ENCODE measurements around the gene TMEM218.
A peak's percentile ranks its signal among the peaks of the same experiment; 100 is the strongest.

TMEM218 gene

GRCh38 chr11:125079151-125079877 is 32.1 kb downstream of the TMEM218 start:
- Histone ChIP-seq H3K4me2 (ENCODE audit: low read length) (no peak overlapping the region), H3K18ac (ENCODE audit: low read length) (no peak overlapping the region), H4K91ac (ENCODE audit: low read depth, low read length) (no peak overlapping the region), H3K23ac (ENCODE audit: low read length) (no peak overlapping the region), H2AFZ (ENCODE audit: insufficient read depth, low read length, poor library complexity) (no peak overlapping the region), H3K79me1 (ENCODE audit: low read length) (no peaks in the 10 kb centered on the region), H3K9ac (ENCODE audit: low read length) (no peak overlapping the region), H2AK5ac (ENCODE audit: low read length) (no peak overlapping the region), H3K14ac (ENCODE audit: low read length) (no peak overlapping the region), H3K4me3 (ENCODE audit: low read depth, low read length) (no peak overlapping the region), H3K27me3 (ENCODE audit: insufficient read depth, low read length) (no peaks in the 10 kb centered on the region), H3K36me3 (ENCODE audit: control insufficient read depth in 1 of 2, insufficient read depth in 2 of 2, low read length in 2 of 2) (no peaks in the 10 kb centered on the region), H3K4ac (ENCODE audit: low read depth, low read length) (no peak overlapping the region), H3K4me1 (ENCODE audit: control insufficient read depth in 1 of 2, insufficient read depth in 2 of 2, low read length in 2 of 2) (peaks cover 6 to 8% of the 10 kb centered on the region in 2 experiments), H2BK120ac (ENCODE audit: insufficient read depth, low read length, poor library complexity) (no peak overlapping the region), H3K27ac (ENCODE audit: low read depth, low read length) (no peak overlapping the region), H2BK5ac (ENCODE audit: low read depth, low read length, poor library complexity) (no peak overlapping the region), H4K12ac (ENCODE audit: low read depth, low read length) (no peak overlapping the region), H3K9me3 (ENCODE audit: insufficient read depth, low read depth, low read length) (no peaks in the 10 kb centered on the region), H3K79me2 (ENCODE audit: control insufficient read depth, insufficient read depth, low read length, poor library complexity) (no peaks in the 10 kb centered on the region), H4K8ac (ENCODE audit: low read depth, low read length) (no peak overlapping the region), H2BK12ac (ENCODE audit: low read length) (no peak overlapping the region)
- DNase-seq, result no peak
- no CpG with 5 or more reads among the region's 18 CpGs for WGBS (ENCODE audit: extremely low coverage, insufficient coverage, insufficient read length)

GRCh38 chr11:125078516-125079140 is 32.8 kb downstream of the TMEM218 start:
- no peaks in the 10 kb centered on the region for H3K27me3 ChIP-seq (ENCODE audit: insufficient read depth, low read length)
- no peak overlapping the region for H4K8ac ChIP-seq (ENCODE audit: low read depth, low read length)
- WGBS (ENCODE audit: extremely low coverage, insufficient coverage, insufficient read length), result no CpG with 5 or more reads among the region's 14 CpGs
- H2BK5ac ChIP-seq (ENCODE audit: low read depth, low read length, poor library complexity), result no peak overlapping the region
- H3K23ac ChIP-seq (ENCODE audit: low read length), result no peak overlapping the region
- H4K12ac ChIP-seq (ENCODE audit: low read depth, low read length), result no peak overlapping the region
- H3K9me3 ChIP-seq (ENCODE audit: insufficient read depth, low read depth, low read length), result no peaks in the 10 kb centered on the region
- no peak overlapping the region for H2AFZ ChIP-seq (ENCODE audit: insufficient read depth, low read length, poor library complexity)
- no peak overlapping the region for H2BK120ac ChIP-seq (ENCODE audit: insufficient read depth, low read length, poor library complexity)
- no peak overlapping the region for H3K4ac ChIP-seq (ENCODE audit: low read depth, low read length)
- DNase-seq, result peak in 1 of 2 donors; percentile 17
- H3K36me3 ChIP-seq (ENCODE audit: control insufficient read depth in 1 of 2, insufficient read depth in 2 of 2, low read length in 2 of 2), result no peaks in the 10 kb centered on the region
- H3K79me2 ChIP-seq (ENCODE audit: control insufficient read depth, insufficient read depth, low read length, poor library complexity), result no peaks in the 10 kb centered on the region
- peaks cover 6 to 8% of the 10 kb centered on the region in 2 experiments for H3K4me1 ChIP-seq (ENCODE audit: control insufficient read depth in 1 of 2, insufficient read depth in 2 of 2, low read length in 2 of 2)
- no peak overlapping the region for H3K4me2 ChIP-seq (ENCODE audit: low read length)
- no peak overlapping the region for H3K14ac ChIP-seq (ENCODE audit: low read length)
- no peak overlapping the region for H2AK5ac ChIP-seq (ENCODE audit: low read length)
- no peak overlapping the region for H4K91ac ChIP-seq (ENCODE audit: low read depth, low read length)
- H3K18ac ChIP-seq (ENCODE audit: low read length), result no peak overlapping the region
- no peak overlapping the region for H2BK12ac ChIP-seq (ENCODE audit: low read length)
- no peak overlapping the region for H3K9ac ChIP-seq (ENCODE audit: low read length)
- H3K79me1 ChIP-seq (ENCODE audit: low read length), result no peaks in the 10 kb centered on the region
- no peak overlapping the region for H3K4me3 ChIP-seq (ENCODE audit: low read depth, low read length)
- H3K27ac ChIP-seq (ENCODE audit: low read depth, low read length), result no peak overlapping the region

DNA sequence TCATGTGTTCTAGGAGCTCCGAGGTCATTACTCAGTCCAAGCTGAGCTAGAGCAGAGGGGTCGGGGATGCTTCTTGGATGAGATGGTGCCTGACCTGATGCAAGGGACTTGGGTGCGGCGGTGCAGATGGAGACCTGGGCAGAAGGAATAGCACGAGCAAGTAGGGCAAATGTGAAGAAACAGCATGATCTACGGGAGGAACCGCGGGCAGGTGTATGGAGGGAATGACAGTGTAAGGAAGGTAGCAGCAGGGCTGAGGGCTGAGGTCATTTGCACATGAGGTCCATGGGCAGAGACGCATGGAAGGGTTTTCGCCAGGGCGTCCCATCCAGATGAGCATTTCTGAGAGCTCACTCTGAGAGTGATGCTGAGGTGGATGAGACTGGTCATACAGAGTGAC is 33.4 kb downstream of the TMEM218 start:
- no CpG with 5 or more reads among the region's 11 CpGs for WGBS (ENCODE audit: extremely low coverage, insufficient coverage, insufficient read length)
- no peak overlapping the region for H4K8ac ChIP-seq (ENCODE audit: low read depth, low read length)
- no peak overlapping the region for H3K4ac ChIP-seq (ENCODE audit: low read depth, low read length)
- no peak overlapping the region for H3K4me2 ChIP-seq (ENCODE audit: low read length)
- no peaks in the 10 kb centered on the region for H3K36me3 ChIP-seq (ENCODE audit: control insufficient read depth in 1 of 2, insufficient read depth in 2 of 2, low read length in 2 of 2)
- H2BK120ac ChIP-seq (ENCODE audit: insufficient read depth, low read length, poor library complexity), result no peak overlapping the region
- no peak overlapping the region for H2AFZ ChIP-seq (ENCODE audit: insufficient read depth, low read length, poor library complexity)
- H3K9ac ChIP-seq (ENCODE audit: low read length), result no peak overlapping the region
- H3K23ac ChIP-seq (ENCODE audit: low read length), result no peak overlapping the region
- DNase-seq, result no peak
- H4K91ac ChIP-seq (ENCODE audit: low read depth, low read length), result no peak overlapping the region
- H3K14ac ChIP-seq (ENCODE audit: low read length), result no peak overlapping the region
- H3K18ac ChIP-seq (ENCODE audit: low read length), result no peak overlapping the region
- H4K12ac ChIP-seq (ENCODE audit: low read depth, low read length), result no peak overlapping the region
- H3K79me1 ChIP-seq (ENCODE audit: low read length), result no peaks in the 10 kb centered on the region
- no peak overlapping the region for H3K27ac ChIP-seq (ENCODE audit: low read depth, low read length)
- peaks cover 6 to 8% of the 10 kb centered on the region in 2 experiments for H3K4me1 ChIP-seq (ENCODE audit: control insufficient read depth in 1 of 2, insufficient read depth in 2 of 2, low read length in 2 of 2)
- H3K27me3 ChIP-seq (ENCODE audit: insufficient read depth, low read length), result no peaks in the 10 kb centered on the region
- no peak overlapping the region for H2BK12ac ChIP-seq (ENCODE audit: low read length)
- no peak overlapping the region for H2AK5ac ChIP-seq (ENCODE audit: low read length)
- no peaks in the 10 kb centered on the region for H3K9me3 ChIP-seq (ENCODE audit: insufficient read depth, low read depth, low read length)
- H3K4me3 ChIP-seq (ENCODE audit: low read depth, low read length), result no peak overlapping the region
- no peaks in the 10 kb centered on the region for H3K79me2 ChIP-seq (ENCODE audit: control insufficient read depth, insufficient read depth, low read length, poor library complexity)
- H2BK5ac ChIP-seq (ENCODE audit: low read depth, low read length, poor library complexity), result no peak overlapping the region

- no peak overlapping the region for H2AK5ac ChIP-seq (ENCODE audit: low read length)
- no peaks in the 10 kb centered on the region for H3K79me1 ChIP-seq (ENCODE audit: low read length)
- no peak overlapping the region for H3K18ac ChIP-seq (ENCODE audit: low read length)
- no peak overlapping the region for H3K23ac ChIP-seq (ENCODE audit: low read length)
- no peak overlapping the region for H3K4me2 ChIP-seq (ENCODE audit: low read length)
- H3K4me3 ChIP-seq (ENCODE audit: low read depth, low read length), result no peak overlapping the region
- H3K27me3 ChIP-seq (ENCODE audit: insufficient read depth, low read length), result no peaks in the 10 kb centered on the region
- H3K14ac ChIP-seq (ENCODE audit: low read length), result no peak overlapping the region
- H4K12ac ChIP-seq (ENCODE audit: low read depth, low read length), result no peak overlapping the region
- no peaks in the 10 kb centered on the region for H3K79me2 ChIP-seq (ENCODE audit: control insufficient read depth, insufficient read depth, low read length, poor library complexity)
- no peak overlapping the region for H4K91ac ChIP-seq (ENCODE audit: low read depth, low read length)
- no peak overlapping the region for H2BK120ac ChIP-seq (ENCODE audit: insufficient read depth, low read length, poor library complexity)
- no peaks in the 10 kb centered on the region for H3K36me3 ChIP-seq (ENCODE audit: control insufficient read depth in 1 of 2, insufficient read depth in 2 of 2, low read length in 2 of 2)
- H3K27ac ChIP-seq (ENCODE audit: low read depth, low read length), result no peak overlapping the region
- no peak overlapping the region for H3K4ac ChIP-seq (ENCODE audit: low read depth, low read length)
- no peak for DNase-seq
- H2BK12ac ChIP-seq (ENCODE audit: low read length), result no peak overlapping the region
- no peak overlapping the region for H2AFZ ChIP-seq (ENCODE audit: insufficient read depth, low read length, poor library complexity)
- no CpG with 5 or more reads among the region's 14 CpGs for WGBS (ENCODE audit: extremely low coverage, insufficient coverage, insufficient read length)
- H3K4me1 ChIP-seq (ENCODE audit: control insufficient read depth in 1 of 2, insufficient read depth in 2 of 2, low read length in 2 of 2), result peaks cover 6 to 8% of the 10 kb centered on the region in 2 experiments
- no peak overlapping the region for H4K8ac ChIP-seq (ENCODE audit: low read depth, low read length)
- H2BK5ac ChIP-seq (ENCODE audit: low read depth, low read length, poor library complexity), result no peak overlapping the region
- H3K9me3 ChIP-seq (ENCODE audit: insufficient read depth, low read depth, low read length), result no peaks in the 10 kb centered on the region
- H3K9ac ChIP-seq (ENCODE audit: low read length), result no peak overlapping the region
Observed at GRCh38 chr11:125076378-125076945, 35.0 kb downstream of the TMEM218 start.

All from trophoblast cell (in vitro differentiated cells and primary cell).